Natural killer cell (primary cell): ENCODE results near the gene ST8SIA1. TPM values are rescaled to one million over a fixed set of nuclear protein-coding genes. Genes with fewer than 3 reads are reported as not detected.

Source experiments
- ATAC-seq, 3 donors: fragments of 150-1000 bp in 2 of 3; fragments of 200-7000 bp in 1 of 3; cut with Tn5 transposase; 1 replicate in 1 of 3; 2 replicates in 2 of 3; pipeline ENCODE4 v1.10.0; 2021; ENCODE audit warnings: mild to moderate bottlenecking in 2 of 3, moderate library complexity in 2 of 3
- DNase-seq, 2 donors: peaks; one replicate each; pipeline versions ENCODE4 v3.0.0 to v3.0.0-alpha.2; 2013 to 2021; ENCODE audit warnings: mixed read lengths in 1 of 2
- H3K27ac ChIP-seq: one replicate; pipeline ENCODE4 v1.5.1; 2013; ENCODE audit warnings: mild to moderate bottlenecking, low read length
- H3K27me3 ChIP-seq: one replicate; pipeline ENCODE4 v1.6.1; 2013; ENCODE audit warnings: low read length; ENCODE audit not compliant: control insufficient read depth, insufficient read depth
- H3K36me3 ChIP-seq: one replicate; pipeline ENCODE4 v1.6.1; 2013; ENCODE audit warnings: low read length; ENCODE audit not compliant: control insufficient read depth, insufficient read depth
- H3K4me1 ChIP-seq: one replicate; pipeline ENCODE4 v1.6.1; 2013; ENCODE audit warnings: low read length; ENCODE audit not compliant: control insufficient read depth, insufficient read depth
- H3K4me3 ChIP-seq: one replicate; pipeline ENCODE4 v1.5.1; 2013; ENCODE audit warnings: low read length
- H3K9me3 ChIP-seq: one replicate; pipeline ENCODE4 v1.6.1; 2013; ENCODE audit warnings: low read length; ENCODE audit not compliant: control insufficient read depth, insufficient read depth
- H3K27ac Mint-ChIP-seq, 2 donors: one replicate each; pipeline ENCODE4 v1.8.0; 2022; ENCODE audit warnings: mild to moderate bottlenecking in 2 of 2, mixed read lengths in 2 of 2, moderate library complexity in 1 of 2
- H3K27me3 Mint-ChIP-seq, 2 donors: one replicate each; pipeline ENCODE4 v1.8.0; 2022; ENCODE audit warnings: low read depth in 2 of 2, mixed read lengths in 2 of 2
- H3K36me3 Mint-ChIP-seq: one replicate; pipeline ENCODE4 v1.8.0; 2022; ENCODE audit warnings: mixed read lengths
- H3K4me1 Mint-ChIP-seq, 2 donors: one replicate each; pipeline ENCODE4 v1.8.0; 2022; ENCODE audit warnings: mixed read lengths in 2 of 2
- H3K4me3 Mint-ChIP-seq: one replicate; pipeline ENCODE4 v1.8.0; 2022; ENCODE audit warnings: mild to moderate bottlenecking, moderate library complexity, mixed read lengths
- H3K9me3 Mint-ChIP-seq, 2 donors: one replicate each; pipeline ENCODE4 v1.8.0; 2022; ENCODE audit warnings: mixed read lengths in 2 of 2
- WGBS: methylation state at CpG from one replicate; pipeline ENCODE4 v1.1.7; 2013; ENCODE audit warnings: missing lambda C conversion rate; ENCODE audit not compliant: insufficient coverage; 5-methylcytosine and 5-hydroxymethylcytosine counted together
- intact Hi-C: fragments of 100-400 bp; cut with micrococcal nuclease; formaldehyde crosslinking; loops from one replicate; pipeline ENCODE4 v1.14.2; 2022
- total RNA-seq, 4 donors: library from RNA; stranded (reverse); fragments of 120-200 nt in 1 of 4; gene quantifications; one replicate each; pipeline versions ENCODE4 v1.2.3 to v1.2.4, GENCODE V29; 2013 to 2022
- TF ChIP-seq, protein P1 (sequence below): fragments of 200-600 bp; IDR thresholded peaks from one replicate; pipeline ENCODE4 v1.8.0; 2022; ENCODE audit warnings: antibody characterized with exemption

The ST8SIA1 gene
- total RNA-seq, 3 donors from 2014 or later (not counting 1 experiment from before 2014, with no cell fraction given): 0.60 to 0.79 TPM; not detected in 1

- H3K27ac ChIP-seq: no peak overlapping the region
- H3K4me1 ChIP-seq: no peaks in the 10 kb centered on the region
- peaks cover 0 to 7% of the 10 kb centered on the region in 2 donors for H3K27me3 Mint-ChIP-seq
- no peak for DNase-seq
- H3K4me3 ChIP-seq: no peak overlapping the region
- no peaks in the 10 kb centered on the region for H3K9me3 ChIP-seq
- no peak overlapping the region for H3K27ac Mint-ChIP-seq
- no peaks in the 10 kb centered on the region for H3K36me3 ChIP-seq
- no peaks in the 10 kb centered on the region for H3K9me3 Mint-ChIP-seq
- no peak overlapping the region for H3K4me3 Mint-ChIP-seq
- no peaks in the 10 kb centered on the region for H3K36me3 Mint-ChIP-seq
- no peaks in the 10 kb centered on the region for H3K27me3 ChIP-seq
- intact Hi-C loops: no loop called here
- peaks cover 0 to 2% of the 10 kb centered on the region in 2 donors for H3K4me1 Mint-ChIP-seq
- no peak for ATAC-seq
- WGBS: 83% methylated on average over 2 of the region's 2 CpGs
- TF ChIP-seq, protein P1, sequence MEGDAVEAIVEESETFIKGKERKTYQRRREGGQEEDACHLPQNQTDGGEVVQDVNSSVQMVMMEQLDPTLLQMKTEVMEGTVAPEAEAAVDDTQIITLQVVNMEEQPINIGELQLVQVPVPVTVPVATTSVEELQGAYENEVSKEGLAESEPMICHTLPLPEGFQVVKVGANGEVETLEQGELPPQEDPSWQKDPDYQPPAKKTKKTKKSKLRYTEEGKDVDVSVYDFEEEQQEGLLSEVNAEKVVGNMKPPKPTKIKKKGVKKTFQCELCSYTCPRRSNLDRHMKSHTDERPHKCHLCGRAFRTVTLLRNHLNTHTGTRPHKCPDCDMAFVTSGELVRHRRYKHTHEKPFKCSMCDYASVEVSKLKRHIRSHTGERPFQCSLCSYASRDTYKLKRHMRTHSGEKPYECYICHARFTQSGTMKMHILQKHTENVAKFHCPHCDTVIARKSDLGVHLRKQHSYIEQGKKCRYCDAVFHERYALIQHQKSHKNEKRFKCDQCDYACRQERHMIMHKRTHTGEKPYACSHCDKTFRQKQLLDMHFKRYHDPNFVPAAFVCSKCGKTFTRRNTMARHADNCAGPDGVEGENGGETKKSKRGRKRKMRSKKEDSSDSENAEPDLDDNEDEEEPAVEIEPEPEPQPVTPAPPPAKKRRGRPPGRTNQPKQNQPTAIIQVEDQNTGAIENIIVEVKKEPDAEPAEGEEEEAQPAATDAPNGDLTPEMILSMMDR: no peak
These were observed 104.7 kb downstream of the ST8SIA1 start for GRCh38 chr12:22229652-22230279.

DNA sequence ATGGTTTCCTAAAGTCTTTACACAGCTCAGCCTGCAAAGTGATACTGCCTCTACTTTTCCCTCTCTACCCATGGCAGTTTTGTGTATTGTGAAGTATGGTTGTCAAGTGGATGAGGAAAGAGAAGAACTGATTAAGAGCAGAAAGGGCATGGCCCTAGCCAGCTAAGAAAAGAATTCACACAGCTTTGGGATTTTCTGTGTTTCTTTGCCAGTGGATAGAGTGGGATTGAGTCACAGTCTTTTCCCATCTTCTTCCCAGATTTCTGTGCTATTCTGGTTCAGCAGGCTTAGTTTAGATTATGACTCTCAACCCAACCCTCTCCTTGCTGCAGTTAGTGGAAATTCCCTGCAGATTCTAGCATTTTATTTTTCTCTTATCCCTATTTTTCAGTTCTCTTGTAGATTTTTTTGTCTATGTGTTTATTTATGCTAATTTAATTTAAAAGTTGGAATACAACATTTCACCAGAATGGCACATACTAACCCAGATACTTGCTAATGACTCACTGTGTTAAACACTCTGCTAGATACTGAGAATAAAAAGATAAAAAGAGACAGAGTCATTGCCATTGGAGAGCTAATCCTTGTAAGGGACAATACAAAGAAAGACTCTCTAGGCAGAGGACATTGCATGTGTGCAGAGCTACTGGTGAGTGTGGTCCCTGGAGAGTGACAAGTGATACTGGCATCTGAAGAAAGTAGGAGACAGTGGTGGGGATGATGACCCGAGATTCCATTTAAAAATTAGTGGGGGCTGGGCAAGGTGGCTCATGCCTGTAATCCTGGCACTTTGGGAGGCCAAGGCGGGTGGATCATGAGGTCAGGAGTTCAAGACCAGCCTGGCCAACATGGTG is 106.3 kb downstream of the ST8SIA1 start:
- Histone ChIP-seq H3K36me3 (no peaks in the 10 kb centered on the region), H3K4me3 (no peak overlapping the region), H3K4me1 (no peaks in the 10 kb centered on the region), H3K27ac (no peak overlapping the region), H3K9me3 (no peaks in the 10 kb centered on the region), H3K27me3 (no peaks in the 10 kb centered on the region)
- DNase-seq (no peak), ATAC-seq (no peak)
- TF ChIP-seq, protein P1: no peak
- Mint-ChIP-seq H3K27me3 (peaks cover 0 to 7% of the 10 kb centered on the region in 2 donors), H3K36me3 (no peaks in the 10 kb centered on the region), H3K4me3 (no peak overlapping the region), H3K4me1 (peaks cover 0 to 5% of the 10 kb centered on the region in 2 donors), H3K9me3 (no peaks in the 10 kb centered on the region), H3K27ac (no peak overlapping the region)
- 55% methylated on average over 2 of the region's 2 CpGs for WGBS
- intact Hi-C loops: no loop called here

DNA sequence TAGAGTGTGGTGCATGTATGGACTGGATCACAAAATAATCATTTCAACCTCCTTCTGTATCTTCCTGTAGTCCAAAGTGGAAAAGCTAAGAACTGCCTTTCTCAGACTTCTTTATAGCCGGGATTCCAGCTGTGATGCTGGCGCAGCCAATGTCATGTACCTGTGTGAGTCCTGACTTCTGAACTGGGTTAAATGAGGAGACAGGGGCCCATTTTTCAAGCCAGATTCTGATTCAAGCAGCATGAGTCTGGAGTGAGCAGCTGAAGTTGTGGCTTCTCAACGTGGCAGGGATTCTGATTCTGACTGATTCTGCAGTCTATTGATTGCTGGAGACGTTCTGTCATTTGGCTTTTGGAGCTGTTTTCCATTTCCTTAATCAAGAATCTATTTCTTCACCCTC is 111.2 kb downstream of the ST8SIA1 start:
- Mint-ChIP-seq H3K4me3 (no peak overlapping the region), H3K4me1 (peaks cover 0 to 5% of the 10 kb centered on the region in 2 donors), H3K9me3 (no peaks in the 10 kb centered on the region), H3K27me3 (peaks cover 0 to 9% of the 10 kb centered on the region in 2 donors), H3K36me3 (no peaks in the 10 kb centered on the region), H3K27ac (no peak overlapping the region)
- H3K4me3 ChIP-seq: no peak overlapping the region
- DNase-seq (no peak), ATAC-seq (no peak)
- H3K9me3 ChIP-seq: no peaks in the 10 kb centered on the region
- no peaks in the 10 kb centered on the region for H3K36me3 ChIP-seq
- intact Hi-C loops: no loop called here
- TF ChIP-seq, protein P1: no peak
- H3K27me3 ChIP-seq: no peaks in the 10 kb centered on the region
- 84% methylated on average over 4 of the region's 4 CpGs for WGBS
- no peaks in the 10 kb centered on the region for H3K4me1 ChIP-seq
- H3K27ac ChIP-seq: no peak overlapping the region
